AG09309 (cell line): Measurements from ENCODE around the gene DLG2.

Experiments used
- DNase-seq: peaks from one replicate; pipeline ENCODE4 v3.0.0-alpha.2; 2010; ENCODE audit warnings: low read depth
- H3K4me3 ChIP-seq: 2 replicates; pipeline ENCODE4 v1.5.1; 2011; ENCODE audit warnings: mild to moderate bottlenecking, low read depth, low read length, moderate library complexity; ENCODE audit not compliant: control insufficient read depth
- CTCF ChIP-seq: IDR thresholded peaks from 2 replicates; pipeline ENCODE4 v1.5.1; 2011; ENCODE audit warnings: mild to moderate bottlenecking, low read depth, low read length, inconsistent platforms; ENCODE audit not compliant: insufficient read depth, control insufficient read depth; ENCODE audit errors: missing control alignments

Gene DLG2

GRCh38 chr11:83682611-83682973 is 1944.6 kb downstream of the DLG2 start:
- DNase-seq, result no peak
- H3K4me3 ChIP-seq, result no peak overlapping the region
- TF ChIP-seq CTCF, result no peak

- DNase-seq, result no peak
- TF ChIP-seq CTCF, result no peak
- no peak overlapping the region for H3K4me3 ChIP-seq
Measured at GRCh38 chr11:83681906-83682610, 1945.1 kb downstream of the DLG2 start.

- peak overlapping the region; percentile 5; the same call in 1 of the 2 replicates for H3K4me3 ChIP-seq
- no peak for TF ChIP-seq CTCF
- DNase-seq, result no peak
Measured at GRCh38 chr11:83681031-83681781, 1945.9 kb downstream of the DLG2 start.

GRCh38 chr11:83680321-83680720 is 1946.8 kb downstream of the DLG2 start:
- no peak for TF ChIP-seq CTCF
- no peak for DNase-seq
- no peak overlapping the region for H3K4me3 ChIP-seq

- no peak overlapping the region for H3K4me3 ChIP-seq
- no peak for DNase-seq
- TF ChIP-seq CTCF, result no peak
Measured at GRCh38 chr11:83678831-83679584, 1948.1 kb downstream of the DLG2 start.

GRCh38 chr11:83677730-83678129 is 1949.4 kb downstream of the DLG2 start:
- TF ChIP-seq CTCF, result no peak
- no peak overlapping the region for H3K4me3 ChIP-seq
- no peak for DNase-seq
